ENCODE measurements around the gene RYR2.

GRCh38 chr1:237702161-237702560 is 660.2 kb downstream of the RYR2 start:
- TF ChIP-seq, protein P1, sequence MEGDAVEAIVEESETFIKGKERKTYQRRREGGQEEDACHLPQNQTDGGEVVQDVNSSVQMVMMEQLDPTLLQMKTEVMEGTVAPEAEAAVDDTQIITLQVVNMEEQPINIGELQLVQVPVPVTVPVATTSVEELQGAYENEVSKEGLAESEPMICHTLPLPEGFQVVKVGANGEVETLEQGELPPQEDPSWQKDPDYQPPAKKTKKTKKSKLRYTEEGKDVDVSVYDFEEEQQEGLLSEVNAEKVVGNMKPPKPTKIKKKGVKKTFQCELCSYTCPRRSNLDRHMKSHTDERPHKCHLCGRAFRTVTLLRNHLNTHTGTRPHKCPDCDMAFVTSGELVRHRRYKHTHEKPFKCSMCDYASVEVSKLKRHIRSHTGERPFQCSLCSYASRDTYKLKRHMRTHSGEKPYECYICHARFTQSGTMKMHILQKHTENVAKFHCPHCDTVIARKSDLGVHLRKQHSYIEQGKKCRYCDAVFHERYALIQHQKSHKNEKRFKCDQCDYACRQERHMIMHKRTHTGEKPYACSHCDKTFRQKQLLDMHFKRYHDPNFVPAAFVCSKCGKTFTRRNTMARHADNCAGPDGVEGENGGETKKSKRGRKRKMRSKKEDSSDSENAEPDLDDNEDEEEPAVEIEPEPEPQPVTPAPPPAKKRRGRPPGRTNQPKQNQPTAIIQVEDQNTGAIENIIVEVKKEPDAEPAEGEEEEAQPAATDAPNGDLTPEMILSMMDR (IDR thresholded peaks at IDR 0.05) = no peak
- no peak for TF ChIP-seq POLR2A (IDR thresholded peaks at IDR 0.05)
